HS-5 (cell line): Measurements from ENCODE around the gene GUCY2D.

Experiments
- DNase-seq: peaks from one replicate; pipeline ENCODE4 v3.0.0-alpha.2; 2012; ENCODE audit warnings: low read depth

The GUCY2D gene

DNA sequence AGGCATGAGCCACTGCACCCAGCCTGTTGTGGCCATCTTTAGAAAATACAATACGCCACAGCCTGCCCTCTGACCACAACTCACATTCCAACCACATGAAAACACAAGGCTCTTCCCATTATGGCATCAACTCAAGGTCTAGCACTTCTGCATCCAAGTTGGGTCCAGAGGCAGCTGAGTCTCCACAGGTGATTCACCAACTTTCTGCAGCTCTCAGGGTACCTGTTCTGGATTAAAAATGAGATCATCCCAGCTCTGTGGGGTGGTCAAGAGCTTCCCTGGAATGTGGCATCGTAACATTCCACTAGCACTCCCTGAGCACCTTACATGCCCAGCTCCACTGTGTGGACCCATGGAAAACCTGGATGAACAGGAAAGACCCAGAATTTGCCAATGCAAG is 9.9 kb upstream of the GUCY2D start:
- DNase-seq: no peak

DNA sequence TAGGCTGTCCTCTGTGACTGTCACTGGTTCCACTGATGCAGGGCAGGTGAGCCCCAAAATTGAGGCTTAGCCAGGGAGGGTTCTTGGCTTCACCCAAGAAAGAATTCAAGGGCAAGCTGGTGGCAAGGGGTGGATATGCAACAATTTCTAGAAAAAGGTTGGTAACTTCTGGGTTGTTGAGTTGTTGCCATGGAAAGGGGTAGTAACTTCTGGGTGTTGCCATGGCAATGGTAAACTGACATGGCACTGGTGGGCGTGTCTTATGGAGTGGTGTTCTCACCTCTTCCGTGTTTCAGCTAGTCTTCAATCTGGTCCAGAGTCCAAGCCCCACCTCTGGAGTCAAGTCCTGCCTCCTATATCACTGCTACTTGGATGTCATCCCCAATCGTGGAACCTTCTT is 9.5 kb upstream of the GUCY2D start:
- DNase-seq: no peak

GRCh38 chr17:7993972-7994589 is 8.3 kb upstream of the GUCY2D start:
- no peak for DNase-seq

GRCh38 chr17:7995724-7996123 is 6.7 kb upstream of the GUCY2D start:
- DNase-seq: no peak

GRCh38 chr17:7997186-7997585 is 5.2 kb upstream of the GUCY2D start:
- no peak for DNase-seq

GRCh38 chr17:8002721-8003593 is 542 bp downstream of the GUCY2D start:
- no peak for DNase-seq

- DNase-seq: no peak
These were observed 1.3 kb downstream of the GUCY2D start for GRCh38 chr17:8003594-8004181.

- peak; percentile 47 for DNase-seq
These were observed 2.5 kb downstream of the GUCY2D start for GRCh38 chr17:8004899-8005298.

- DNase-seq: no peak
These were observed 2.9 kb downstream of the GUCY2D start for GRCh38 chr17:8005357-8005756.

DNA sequence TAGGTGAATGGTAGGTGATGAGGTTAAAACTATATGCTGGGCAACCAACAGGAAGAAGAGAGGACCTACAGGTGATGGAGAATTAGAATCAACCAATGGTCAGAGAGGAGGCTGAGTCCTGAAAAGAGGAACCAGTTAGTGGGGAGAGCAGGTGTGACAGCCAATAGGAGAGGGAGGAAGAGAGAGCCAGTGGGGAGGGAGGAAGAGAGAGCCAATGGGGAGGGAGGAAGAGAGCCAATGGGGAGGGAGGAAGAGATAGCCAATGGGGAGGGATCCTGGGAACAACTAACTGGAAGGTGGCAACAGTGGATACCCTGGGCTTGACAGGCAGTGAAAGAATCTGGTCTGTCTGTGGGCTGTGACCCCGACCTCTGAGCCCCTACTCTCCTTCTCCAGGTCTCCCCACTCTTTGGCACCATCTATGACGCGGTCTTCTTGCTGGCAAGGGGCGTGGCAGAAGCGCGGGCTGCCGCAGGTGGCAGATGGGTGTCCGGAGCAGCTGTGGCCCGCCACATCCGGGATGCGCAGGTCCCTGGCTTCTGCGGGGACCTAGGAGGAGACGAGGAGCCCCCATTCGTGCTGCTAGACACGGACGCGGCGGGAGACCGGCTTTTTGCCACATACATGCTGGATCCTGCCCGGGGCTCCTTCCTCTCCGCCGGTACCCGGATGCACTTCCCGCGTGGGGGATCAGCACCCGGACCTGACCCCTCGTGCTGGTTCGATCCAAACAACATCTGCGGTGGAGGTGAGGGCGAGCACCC is 3.7 kb downstream of the GUCY2D start:
- DNase-seq: no peak

DNA sequence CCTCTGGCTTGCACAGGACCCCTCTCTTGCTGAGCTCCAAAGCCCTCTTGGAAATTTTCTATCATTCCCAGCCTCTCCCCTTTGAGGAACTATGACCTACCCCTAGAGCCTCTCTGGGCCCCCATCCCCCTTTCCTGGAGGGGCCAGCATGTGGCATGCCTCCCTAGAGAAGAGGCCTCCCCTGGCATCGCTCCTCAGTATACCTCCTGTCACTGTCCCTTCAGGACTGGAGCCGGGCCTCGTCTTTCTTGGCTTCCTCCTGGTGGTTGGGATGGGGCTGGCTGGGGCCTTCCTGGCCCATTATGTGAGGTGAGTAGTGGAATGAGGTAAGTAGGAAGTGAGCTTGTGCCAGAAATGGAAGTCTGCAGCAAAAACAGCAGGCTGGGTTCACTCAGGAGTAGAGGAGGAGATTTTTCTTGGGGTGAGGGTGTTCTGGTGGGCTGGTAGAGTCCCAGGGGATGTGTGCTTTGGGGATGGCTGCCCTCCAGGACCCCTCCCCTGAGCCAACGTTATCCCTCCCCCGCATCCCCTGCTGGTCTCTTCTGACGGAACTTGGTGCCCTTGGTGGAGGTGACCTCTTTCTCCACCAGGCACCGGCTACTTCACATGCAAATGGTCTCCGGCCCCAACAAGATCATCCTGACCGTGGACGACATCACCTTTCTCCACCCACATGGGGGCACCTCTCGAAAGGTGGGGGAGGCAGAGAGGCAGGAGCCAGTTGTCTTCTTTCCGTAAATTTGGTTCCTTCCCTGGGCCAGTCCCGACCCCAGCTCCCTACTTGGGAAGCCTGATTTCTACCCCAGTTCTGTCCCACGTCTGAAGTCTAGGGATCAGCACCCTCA is 4.6 kb downstream of the GUCY2D start:
- no peak for DNase-seq

DNA sequence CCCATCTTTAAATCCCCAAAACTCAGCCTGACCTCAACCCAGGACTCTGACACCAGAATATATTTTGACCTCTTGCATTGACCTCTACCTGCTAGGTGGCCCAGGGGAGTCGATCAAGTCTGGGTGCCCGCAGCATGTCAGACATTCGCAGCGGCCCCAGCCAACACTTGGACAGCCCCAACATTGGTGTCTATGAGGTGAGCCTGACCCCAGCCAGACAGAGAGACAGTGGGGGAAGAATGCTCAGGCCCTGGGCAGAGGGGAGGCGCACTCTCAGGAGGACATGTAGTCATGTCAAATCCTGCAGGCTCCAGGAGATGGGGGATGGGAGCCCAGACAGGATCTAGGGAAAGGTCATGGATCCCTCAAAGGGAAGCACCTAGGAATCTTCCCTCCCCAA is 5.4 kb downstream of the GUCY2D start:
- DNase-seq: no peak

DNA sequence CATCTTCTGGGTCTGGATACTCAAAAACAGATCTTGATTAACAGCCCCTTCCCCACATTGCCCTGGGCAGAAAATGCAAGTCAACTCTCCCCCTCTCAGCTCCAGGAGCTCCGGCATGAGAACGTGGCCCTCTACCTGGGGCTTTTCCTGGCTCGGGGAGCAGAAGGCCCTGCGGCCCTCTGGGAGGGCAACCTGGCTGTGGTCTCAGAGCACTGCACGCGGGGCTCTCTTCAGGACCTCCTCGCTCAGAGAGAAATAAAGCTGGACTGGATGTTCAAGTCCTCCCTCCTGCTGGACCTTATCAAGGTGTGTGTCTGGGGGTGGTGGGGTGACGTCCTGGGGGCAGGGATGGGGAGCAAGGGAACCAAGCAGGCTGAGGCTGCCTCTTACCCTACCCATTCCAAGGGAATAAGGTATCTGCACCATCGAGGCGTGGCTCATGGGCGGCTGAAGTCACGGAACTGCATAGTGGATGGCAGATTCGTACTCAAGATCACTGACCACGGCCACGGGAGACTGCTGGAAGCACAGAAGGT is 9.7 kb downstream of the GUCY2D start:
- no peak for DNase-seq

DNA sequence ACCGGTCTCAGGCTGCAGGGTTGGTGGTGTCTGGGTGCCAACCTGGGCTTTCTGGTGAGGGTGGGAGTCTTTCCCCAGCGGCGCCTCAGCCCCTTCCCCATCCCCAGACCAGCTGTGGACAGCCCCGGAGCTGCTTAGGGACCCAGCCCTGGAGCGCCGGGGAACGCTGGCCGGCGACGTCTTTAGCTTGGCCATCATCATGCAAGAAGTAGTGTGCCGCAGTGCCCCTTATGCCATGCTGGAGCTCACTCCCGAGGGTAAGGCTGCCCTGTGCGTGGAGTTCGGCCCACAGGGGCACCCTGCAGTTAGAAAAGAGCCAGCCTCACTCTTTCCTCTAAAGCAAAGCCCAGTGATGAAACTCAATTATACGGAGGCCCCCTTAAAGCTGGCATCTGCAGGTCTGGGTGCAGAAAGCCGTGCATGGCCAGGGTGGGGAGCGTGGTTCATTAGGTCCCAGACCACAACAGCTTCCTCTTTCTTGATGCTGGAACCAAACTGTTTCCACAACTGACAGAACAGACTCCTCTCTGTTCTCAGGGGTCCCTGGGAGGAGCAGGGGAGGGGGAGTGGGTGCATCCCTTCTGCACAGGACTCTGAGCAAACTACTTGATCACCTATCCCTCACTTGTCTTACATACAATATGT is 10.7 kb downstream of the GUCY2D start:
- DNase-seq: no peak

DNA sequence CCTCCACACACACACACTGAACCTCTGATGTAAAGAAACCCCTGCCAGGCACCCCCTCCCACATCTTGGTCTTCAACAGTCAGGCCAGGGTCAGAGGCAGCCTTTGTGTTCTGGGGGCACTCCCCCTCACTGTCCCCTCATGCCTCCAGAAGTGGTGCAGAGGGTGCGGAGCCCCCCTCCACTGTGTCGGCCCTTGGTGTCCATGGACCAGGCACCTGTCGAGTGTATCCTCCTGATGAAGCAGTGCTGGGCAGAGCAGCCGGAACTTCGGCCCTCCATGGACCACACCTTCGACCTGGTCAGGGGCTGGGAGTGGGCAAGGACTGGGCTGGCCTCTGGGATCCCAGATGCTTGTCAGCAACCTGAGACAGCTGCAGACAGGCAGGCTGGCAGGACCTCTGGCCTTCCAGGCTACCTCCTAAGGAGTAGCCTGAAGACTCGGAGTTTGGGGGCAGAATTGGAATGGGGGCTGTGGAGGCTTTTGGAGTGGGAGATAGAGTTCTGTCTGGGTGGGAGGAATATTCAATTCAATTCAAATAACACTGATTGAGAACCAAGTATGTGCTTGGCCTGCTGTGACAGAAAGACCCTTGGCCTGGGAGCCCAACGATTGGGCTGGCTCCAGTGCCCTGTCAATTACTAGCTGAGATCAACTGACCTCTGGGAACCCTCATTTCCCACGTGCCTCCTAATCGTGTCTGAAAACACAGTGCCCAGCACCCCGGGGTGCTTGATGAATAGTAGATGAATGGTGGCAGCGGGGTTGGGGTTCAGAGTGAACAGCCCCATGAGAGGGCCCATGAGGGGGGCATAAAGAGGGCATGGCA is 11.5 kb downstream of the GUCY2D start:
- no peak for DNase-seq

- DNase-seq: no peak
These were observed 12.1 kb downstream of the GUCY2D start for GRCh38 chr17:8014558-8014850.

GRCh38 chr17:8015236-8015956 is 13.0 kb downstream of the GUCY2D start:
- DNase-seq: no peak

DNA sequence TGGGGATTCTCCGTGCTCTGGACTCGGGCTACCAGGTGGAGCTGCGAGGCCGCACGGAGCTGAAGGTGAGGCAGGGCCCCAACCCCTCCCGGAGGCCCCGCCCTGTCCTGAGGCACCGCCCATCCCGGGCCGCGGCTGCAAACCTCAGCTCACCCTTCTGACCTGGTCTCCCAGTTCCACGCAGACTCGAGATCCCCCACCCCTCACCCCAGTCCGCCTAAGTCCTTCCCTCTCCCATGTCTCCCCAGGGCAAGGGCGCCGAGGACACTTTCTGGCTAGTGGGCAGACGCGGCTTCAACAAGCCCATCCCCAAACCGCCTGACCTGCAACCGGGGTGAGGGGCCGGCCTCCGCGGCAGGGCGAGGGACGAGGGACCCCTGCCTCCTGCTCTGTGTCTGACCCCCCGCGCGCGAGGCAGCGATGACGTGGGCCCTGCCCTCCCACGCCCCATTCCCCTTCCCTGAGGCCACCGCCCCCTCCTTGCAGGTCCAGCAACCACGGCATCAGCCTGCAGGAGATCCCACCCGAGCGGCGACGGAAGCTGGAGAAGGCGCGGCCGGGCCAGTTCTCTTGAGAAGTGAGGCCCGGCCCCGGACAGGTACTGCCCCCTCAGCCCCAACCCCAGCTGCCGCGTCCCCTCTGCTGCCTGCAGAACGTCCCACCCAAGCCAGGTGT is 13.7 kb downstream of the GUCY2D start:
- DNase-seq: no peak
